Coronary artery (tissue), 2 donors: Measurements from ENCODE around the gene CEP43.

Experiments
- DNase-seq: peaks from one replicate; pipeline ENCODE4 v3.0.0-alpha.2; 2017; ENCODE audit warnings: low spot score
- H3K27ac ChIP-seq, 2 donors: fragments of 200-600 bp; sonication (generic); one replicate each; pipeline ENCODE4 v1.5.1; 2016 to 2019
- H3K4me3 ChIP-seq: fragments of 200-600 bp; sonication (generic); 2 replicates; pipeline ENCODE4 v1.5.1; 2016; ENCODE audit warnings: mild to moderate bottlenecking, moderate library complexity
- CTCF ChIP-seq: fragments of 200-600 bp; sonication (generic); IDR thresholded peaks from one replicate; pipeline ENCODE4 v1.5.1; 2019; ENCODE audit warnings: antibody characterized with exemption

Gene CEP43

GRCh38 chr6:166987448-166987847 lies 11.7 kb upstream of the CEP43 start:
- H3K27ac ChIP-seq: no peak overlapping the region
- DNase-seq: no peak
- TF ChIP-seq CTCF: no peak
- no peak overlapping the region for H3K4me3 ChIP-seq

GRCh38 chr6:166987930-166988329 lies 11.3 kb upstream of the CEP43 start:
- H3K4me3 ChIP-seq: no peak overlapping the region
- no peak for DNase-seq
- TF ChIP-seq CTCF: no peak
- no peak overlapping the region for H3K27ac ChIP-seq

GRCh38 chr6:166988674-166989201 lies 10.5 kb upstream of the CEP43 start:
- TF ChIP-seq CTCF: no peak
- Histone ChIP-seq H3K27ac (no peak overlapping the region), H3K4me3 (no peak overlapping the region)
- DNase-seq: no peak

GRCh38 chr6:166989427-166990032 lies 9.7 kb upstream of the CEP43 start:
- no peak for DNase-seq

DNA sequence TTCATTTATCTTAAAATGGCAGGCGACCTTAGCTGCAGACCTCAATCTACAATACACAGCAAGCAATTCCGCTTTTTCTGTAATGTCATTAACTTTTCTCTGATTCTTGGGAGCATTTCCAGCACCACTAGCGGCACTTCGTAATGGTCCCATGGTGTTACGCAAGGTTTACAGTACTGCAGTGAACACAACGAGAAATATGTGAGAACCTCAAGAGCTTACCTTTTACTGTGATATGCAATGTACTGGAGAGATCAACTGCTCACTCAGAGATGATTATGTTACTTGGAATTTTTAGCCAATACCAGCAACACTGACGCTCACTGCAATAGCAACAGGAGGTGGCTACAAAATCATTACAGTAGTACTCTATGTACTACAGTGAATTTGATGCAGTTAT lies 2.8 kb upstream of the CEP43 start:
- no peak for TF ChIP-seq CTCF
- no peak overlapping the region for H3K4me3 ChIP-seq
- H3K27ac ChIP-seq: no peak overlapping the region
- no peak for DNase-seq

More at GRCh38 chr6:166989427-166990032, 9.7 kb upstream of the CEP43 start:
- no peak for TF ChIP-seq CTCF
- H3K27ac ChIP-seq: no peak overlapping the region
- H3K4me3 ChIP-seq: no peak overlapping the region

DNA sequence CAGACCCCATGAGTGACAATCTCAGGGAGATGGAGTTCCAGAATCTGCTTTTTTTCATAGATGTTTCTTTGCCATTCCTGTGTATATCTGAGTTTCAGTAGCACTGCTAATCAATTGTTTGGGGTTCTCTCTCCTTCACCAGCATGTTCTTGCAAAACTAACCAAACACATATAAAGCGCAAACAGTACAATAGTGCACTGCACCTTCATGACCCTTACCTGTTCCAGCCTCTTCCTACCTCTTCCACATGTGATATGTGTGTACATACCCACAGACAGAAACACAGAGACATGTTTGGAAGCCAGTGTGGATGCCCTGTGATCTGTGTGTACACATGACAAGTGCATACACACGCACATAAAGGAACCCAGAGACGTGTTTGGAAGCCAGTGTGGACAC lies 1.8 kb upstream of the CEP43 start:
- Histone ChIP-seq H3K4me3 (peak overlapping the region; percentile 99), H3K27ac (no peak overlapping the region)
- TF ChIP-seq CTCF: no peak
- DNase-seq: no peak

- Histone ChIP-seq H3K4me3 (peak overlapping the region; percentile 99), H3K27ac (no peak overlapping the region)
- no peak for TF ChIP-seq CTCF
- no peak for DNase-seq
These were observed 1.4 kb upstream of the CEP43 start for GRCh38 chr6:166997768-166998255.
